Hepatocyte (in vitro differentiated cells): ENCODE data around the gene BPHL.

ENCODE experiments used
- EZH2 ChIP-seq: fragments of 200-600 bp; sonication (generic); IDR thresholded peaks from 2 replicates; pipeline ENCODE4 v1.6.1; 2016; ENCODE audit warnings: antibody characterized with exemption, mild to moderate bottlenecking, borderline replicate concordance
- EZH2phosphoT487 ChIP-seq: fragments of 200-600 bp; sonication (generic); IDR thresholded peaks from one replicate; pipeline ENCODE4 v1.6.1; 2018; ENCODE audit warnings: antibody characterized with exemption, mild to moderate bottlenecking, low read depth, moderate library complexity; ENCODE audit not compliant: unreplicated experiment, severe bottlenecking
- TF ChIP-seq, protein P1 (sequence below): fragments of 200-600 bp; sonication (generic); IDR thresholded peaks from 2 replicates; pipeline ENCODE4 v1.5.1; 2016; ENCODE audit warnings: antibody characterized with exemption, mild to moderate bottlenecking; ENCODE audit not compliant: poor library complexity

DNA sequence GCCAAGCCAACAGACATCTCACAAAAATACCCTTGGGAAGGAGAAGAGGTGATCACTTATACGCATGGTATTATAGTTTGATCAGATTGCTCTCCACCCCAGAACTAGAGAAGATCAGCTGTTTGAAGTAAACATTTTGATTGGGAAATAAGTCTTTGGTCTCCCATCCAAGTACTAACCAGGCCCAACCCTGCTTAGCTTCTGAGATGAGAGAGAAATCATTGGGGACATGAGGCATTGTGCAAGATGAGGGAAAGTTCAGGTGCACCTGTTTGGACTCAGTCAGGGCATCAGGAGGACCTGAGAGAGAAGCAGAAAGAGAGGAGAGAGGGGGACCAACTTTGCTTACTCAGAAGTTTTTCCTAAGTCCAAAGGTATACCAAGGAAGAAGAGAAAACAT lies 38.8 kb upstream of the BPHL start:
- TF ChIP-seq, protein P1, sequence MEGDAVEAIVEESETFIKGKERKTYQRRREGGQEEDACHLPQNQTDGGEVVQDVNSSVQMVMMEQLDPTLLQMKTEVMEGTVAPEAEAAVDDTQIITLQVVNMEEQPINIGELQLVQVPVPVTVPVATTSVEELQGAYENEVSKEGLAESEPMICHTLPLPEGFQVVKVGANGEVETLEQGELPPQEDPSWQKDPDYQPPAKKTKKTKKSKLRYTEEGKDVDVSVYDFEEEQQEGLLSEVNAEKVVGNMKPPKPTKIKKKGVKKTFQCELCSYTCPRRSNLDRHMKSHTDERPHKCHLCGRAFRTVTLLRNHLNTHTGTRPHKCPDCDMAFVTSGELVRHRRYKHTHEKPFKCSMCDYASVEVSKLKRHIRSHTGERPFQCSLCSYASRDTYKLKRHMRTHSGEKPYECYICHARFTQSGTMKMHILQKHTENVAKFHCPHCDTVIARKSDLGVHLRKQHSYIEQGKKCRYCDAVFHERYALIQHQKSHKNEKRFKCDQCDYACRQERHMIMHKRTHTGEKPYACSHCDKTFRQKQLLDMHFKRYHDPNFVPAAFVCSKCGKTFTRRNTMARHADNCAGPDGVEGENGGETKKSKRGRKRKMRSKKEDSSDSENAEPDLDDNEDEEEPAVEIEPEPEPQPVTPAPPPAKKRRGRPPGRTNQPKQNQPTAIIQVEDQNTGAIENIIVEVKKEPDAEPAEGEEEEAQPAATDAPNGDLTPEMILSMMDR = no peak
- TF ChIP-seq EZH2 = no peak
- TF ChIP-seq EZH2phosphoT487 = no peak
